EH (cell line): ENCODE measurements around the gene TWIST1.

Source experiments
- DNase-seq: peaks from one replicate; pipeline ENCODE4 v3.0.0-alpha.2; 2015; ENCODE audit warnings: low read depth

The TWIST1 gene

GRCh38 chr7:19117091-19117869 is at the start of gene TWIST1:
TWIST1 (minus strand) TSS chr7:19117636; CDS start chr7:19117321, 315 bp downstream.
- DNase-seq = peak; percentile 97

GRCh38 chr7:19161671-19162070 is 44.2 kb upstream of the TWIST1 start:
- DNase-seq = no peak

- DNase-seq = peak; percentile 22
These were observed 29.3 kb upstream of the TWIST1 start for GRCh38 chr7:19146699-19147098.

- no peak for DNase-seq
These were observed 28.1 kb upstream of the TWIST1 start for GRCh38 chr7:19145434-19146115.

- no peak for DNase-seq
These were observed 27.4 kb upstream of the TWIST1 start, which contains the start of gene FERD3L for GRCh38 chr7:19144661-19145433. FERD3L (minus strand) TSS chr7:19145421; CDS start chr7:19145362, 59 bp downstream.

- no peak for DNase-seq
These were observed 26.6 kb upstream of the TWIST1 start for GRCh38 chr7:19143881-19144574.

GRCh38 chr7:19139706-19140327 is 22.4 kb upstream of the TWIST1 start:
- DNase-seq = no peak

- no peak for DNase-seq
These were observed 16.4 kb upstream of the TWIST1 start for GRCh38 chr7:19133886-19134285.

- DNase-seq = no peak
These were observed 16.0 kb upstream of the TWIST1 start for GRCh38 chr7:19133390-19133789.

GRCh38 chr7:19128856-19129255 is 11.4 kb upstream of the TWIST1 start:
- no peak for DNase-seq

- peak; percentile 59 for DNase-seq
These were observed 4.6 kb upstream of the TWIST1 start for GRCh38 chr7:19121977-19122588.

- DNase-seq = no peak
These were observed 2.5 kb upstream of the TWIST1 start for GRCh38 chr7:19119870-19120486.

- DNase-seq = no peak
These were observed 1.9 kb upstream of the TWIST1 start for GRCh38 chr7:19119372-19119771.

- DNase-seq = peak; percentile 28
These were observed 1.4 kb upstream of the TWIST1 start for GRCh38 chr7:19118636-19119371.

GRCh38 chr7:19117870-19118608 is 603 bp upstream of the TWIST1 start:
- DNase-seq = peak; percentile 52

- DNase-seq = peak; percentile 49
These were observed 1.0 kb downstream of the TWIST1 start for GRCh38 chr7:19116121-19117090.

- DNase-seq = peak; percentile 73
These were observed 2.9 kb downstream of the TWIST1 start for GRCh38 chr7:19114551-19114855.
